ENCODE results near the gene SHF.

- TF ChIP-seq CTCF (IDR thresholded peaks at IDR 0.05; ENCODE audit: low read depth, low read length) (no peak), EZH2phosphoT487 (IDR thresholded peaks at IDR 0.05; ENCODE audit: low read depth) (no peak)
Measured at GRCh38 chr15:45200799-45201556, 13.2 kb upstream of the SHF start.
